OCI-M2 (cell line): ENCODE measurements around the gene LMOD2.
"Not testable (repeated sequence)": the region's sequence is repeated elsewhere in the genome, so short reads cannot be mapped to it uniquely, and the experiment has no call there.

Source experiments
- DNase-seq: peaks from one replicate; lab custom pipeline; 2025; ENCODE audit not compliant: unreplicated experiment; lab: John Stamatoyannopoulos, UW

Gene LMOD2

GRCh38 chr7:123655614-123656013, at the start of gene LMOD2:
TSS of gene LMOD2 (plus strand) at chr7:123655866. CDS start at chr7:123655964, 98 bp downstream.
- DNase-seq, result no peak

GRCh38 chr7:123607423-123607975, 48.2 kb upstream of the LMOD2 start:
- DNase-seq, result no peak

GRCh38 chr7:123608991-123609882, 46.4 kb upstream of the LMOD2 start:
- DNase-seq, result no peak

- DNase-seq, result no peak
These were observed 45.8 kb upstream of the LMOD2 start for GRCh38 chr7:123609883-123610239.

- no peak for DNase-seq
These were observed 43.6 kb upstream of the LMOD2 start for GRCh38 chr7:123612024-123612423.

GRCh38 chr7:123615344-123615743, 40.3 kb upstream of the LMOD2 start:
- DNase-seq, result no peak

- no peak for DNase-seq
These were observed 39.4 kb upstream of the LMOD2 start for GRCh38 chr7:123616223-123616622.

GRCh38 chr7:123621707-123622106, 34.0 kb upstream of the LMOD2 start:
- DNase-seq, result no peak

- no peak for DNase-seq
These were observed 32.8 kb upstream of the LMOD2 start for GRCh38 chr7:123622660-123623386.

GRCh38 chr7:123624527-123625183, 31.0 kb upstream of the LMOD2 start:
- no peak for DNase-seq

GRCh38 chr7:123625254-123625653, 30.4 kb upstream of the LMOD2 start:
- no peak for DNase-seq

- DNase-seq, result no peak
These were observed 27.8 kb upstream of the LMOD2 start for GRCh38 chr7:123627851-123628250.

- DNase-seq, result no peak
These were observed 26.8 kb upstream of the LMOD2 start for GRCh38 chr7:123628829-123629228.

GRCh38 chr7:123629281-123629680, 26.4 kb upstream of the LMOD2 start:
- DNase-seq, result no peak

GRCh38 chr7:123632808-123633207, 22.9 kb upstream of the LMOD2 start:
- no peak for DNase-seq

GRCh38 chr7:123633553-123633952, 22.1 kb upstream of the LMOD2 start:
- no peak for DNase-seq

- DNase-seq, result not testable (repeated sequence)
These were observed 21.6 kb upstream of the LMOD2 start for GRCh38 chr7:123634011-123634573.

GRCh38 chr7:123635551-123636359, 19.9 kb upstream of the LMOD2 start:
- DNase-seq, result no peak

- DNase-seq, result no peak
These were observed 18.5 kb upstream of the LMOD2 start for GRCh38 chr7:123637203-123637602.

- DNase-seq, result no peak
These were observed 17.8 kb upstream of the LMOD2 start for GRCh38 chr7:123637878-123638277.
